ENCODE results near the gene B3GAT3. TPM values are rescaled to one million over a fixed set of nuclear protein-coding genes. Genes with fewer than 3 reads are reported as not detected.

Gene B3GAT3
- total and polyA plus RNA-seq, 2 of the 8 experiments (the other 6 are each of a cell fraction or from before 2014, with no cell fraction given): 28.0 to 39.0 TPM

DNA sequence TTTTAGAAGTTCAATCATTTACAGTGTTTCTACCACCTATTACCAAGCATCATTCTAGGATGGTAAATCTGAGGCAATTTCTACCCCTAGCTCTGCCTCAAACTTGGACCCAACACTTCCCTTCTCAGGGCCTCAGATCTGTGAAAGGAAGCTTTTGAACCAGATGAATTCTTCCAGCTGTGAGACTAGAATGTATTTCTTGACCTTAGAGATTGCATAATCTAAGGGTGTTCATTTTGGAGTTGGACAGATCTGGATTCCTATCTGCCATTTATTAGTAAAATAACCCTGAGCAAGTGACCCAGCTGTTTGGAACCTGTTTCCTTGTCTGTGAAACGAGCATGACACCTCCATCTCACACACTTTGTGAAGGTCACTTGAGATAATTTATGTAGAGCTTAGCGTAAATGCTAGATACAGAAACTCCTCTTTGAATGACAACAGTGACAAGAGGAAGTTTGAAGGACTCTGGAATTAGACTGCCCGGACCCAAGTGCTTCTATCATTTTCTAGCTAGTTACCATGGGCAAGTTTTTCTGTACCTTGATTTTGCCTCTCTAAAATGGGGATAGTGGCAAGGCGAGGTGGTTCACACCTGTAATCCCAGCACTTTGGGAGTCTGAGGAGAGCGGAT lies 35.1 kb upstream of the B3GAT3 start:
- H3K9ac ChIP-seq (replicated peaks in 1 of 4; ENCODE audit: extremely low read depth in 1 of 4, low read depth in 3 of 4, low read length in 3 of 4): no peak overlapping the region
- no peak overlapping the region for H3K18ac ChIP-seq (ENCODE audit: extremely low read depth, low read length)
- H3K4me1 ChIP-seq (replicated peaks in 1 of 4; ENCODE audit: control insufficient read depth in 3 of 4, insufficient read depth in 4 of 4, low read length in 3 of 4): no peaks in the 10 kb centered on the region
- peaks cover 3% of the 10 kb centered on the region for H3K23me2 ChIP-seq (ENCODE audit: low read depth, low read length)
- TF ChIP-seq CEBPB (IDR thresholded peaks at IDR 0.05; ENCODE audit: low read depth, low read length) (no peak), SP1 (IDR thresholded peaks at IDR 0.05; ENCODE audit: low read depth, low read length) (no peak), KDM1A (IDR thresholded peaks at IDR 0.05; ENCODE audit: borderline replicate concordance, low read length) (no peak), CREB1 (IDR thresholded peaks at IDR 0.05) (no peak), EGR1 (IDR thresholded peaks at IDR 0.05; ENCODE audit: borderline replicate concordance, low read depth, low read length) (no peak), KDM5A (IDR thresholded peaks at IDR 0.05; ENCODE audit: low read length) (no peak)
- TF ChIP-seq, protein P1, sequence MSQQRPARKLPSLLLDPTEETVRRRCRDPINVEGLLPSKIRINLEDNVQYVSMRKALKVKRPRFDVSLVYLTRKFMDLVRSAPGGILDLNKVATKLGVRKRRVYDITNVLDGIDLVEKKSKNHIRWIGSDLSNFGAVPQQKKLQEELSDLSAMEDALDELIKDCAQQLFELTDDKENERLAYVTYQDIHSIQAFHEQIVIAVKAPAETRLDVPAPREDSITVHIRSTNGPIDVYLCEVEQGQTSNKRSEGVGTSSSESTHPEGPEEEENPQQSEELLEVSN (IDR thresholded peaks at IDR 0.05): no peak
- TF ChIP-seq, protein P2, sequence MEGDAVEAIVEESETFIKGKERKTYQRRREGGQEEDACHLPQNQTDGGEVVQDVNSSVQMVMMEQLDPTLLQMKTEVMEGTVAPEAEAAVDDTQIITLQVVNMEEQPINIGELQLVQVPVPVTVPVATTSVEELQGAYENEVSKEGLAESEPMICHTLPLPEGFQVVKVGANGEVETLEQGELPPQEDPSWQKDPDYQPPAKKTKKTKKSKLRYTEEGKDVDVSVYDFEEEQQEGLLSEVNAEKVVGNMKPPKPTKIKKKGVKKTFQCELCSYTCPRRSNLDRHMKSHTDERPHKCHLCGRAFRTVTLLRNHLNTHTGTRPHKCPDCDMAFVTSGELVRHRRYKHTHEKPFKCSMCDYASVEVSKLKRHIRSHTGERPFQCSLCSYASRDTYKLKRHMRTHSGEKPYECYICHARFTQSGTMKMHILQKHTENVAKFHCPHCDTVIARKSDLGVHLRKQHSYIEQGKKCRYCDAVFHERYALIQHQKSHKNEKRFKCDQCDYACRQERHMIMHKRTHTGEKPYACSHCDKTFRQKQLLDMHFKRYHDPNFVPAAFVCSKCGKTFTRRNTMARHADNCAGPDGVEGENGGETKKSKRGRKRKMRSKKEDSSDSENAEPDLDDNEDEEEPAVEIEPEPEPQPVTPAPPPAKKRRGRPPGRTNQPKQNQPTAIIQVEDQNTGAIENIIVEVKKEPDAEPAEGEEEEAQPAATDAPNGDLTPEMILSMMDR (IDR thresholded peaks at IDR 0.05; ENCODE audit: control extremely low read depth in 1 of 3, insufficient read depth in 1 of 3, low read depth in 1 of 3, low read length in 3 of 3): no peak
- H2BK15ac ChIP-seq (ENCODE audit: low read length): no peak overlapping the region
- H3K27me3 ChIP-seq (replicated peaks in 1 of 4; ENCODE audit: control insufficient read depth in 3 of 4, extremely low read depth in 1 of 4, insufficient read depth in 3 of 4, low read length in 3 of 4): no peaks in the 10 kb centered on the region
- no peak overlapping the region for H2AK5ac ChIP-seq (ENCODE audit: low read depth, low read length)
- no peak overlapping the region for H4K8ac ChIP-seq (ENCODE audit: extremely low read depth, insufficient read depth, low read length)
- H2BK20ac ChIP-seq (ENCODE audit: low read length): no peak overlapping the region
- no peak overlapping the region for H2BK5ac ChIP-seq (ENCODE audit: low read depth, low read length)
- H2AFZ ChIP-seq (ENCODE audit: low read length): no peak overlapping the region
- 90% methylated on average over 5 of the region's 5 CpGs; no CpG with 5 or more reads in 1 of the 2 experiments for WGBS, 2 experiments (ENCODE audit: extremely low coverage in 1 of 2, insufficient coverage in 1 of 2, insufficient read length in 1 of 2, insufficient replicate concordance in 2 of 2, low coverage in 1 of 2, low lambda C conversion rate in 2 of 2, missing lambda C conversion rate in 1 of 2)
- H3K36me3 ChIP-seq (ENCODE audit: control insufficient read depth in 2 of 4, insufficient read depth in 4 of 4, low read length in 3 of 4): peaks cover 0 to 5% (median 2%) of the 10 kb centered on the region in 4 experiments; a peak in 2 of 8 replicates
- no peaks in the 10 kb centered on the region for H3K9me3 ChIP-seq (ENCODE audit: insufficient read depth in 2 of 2, low read depth in 1 of 2, low read length in 1 of 2)
- H3K79me2 ChIP-seq (ENCODE audit: control insufficient read depth in 1 of 2, insufficient read depth in 2 of 2, low read length in 2 of 2): peaks cover 3 to 11% of the 10 kb centered on the region in 2 experiments
- ChIA-PET POLR2A (ENCODE audit: partially characterized antibody) (interaction anchor here (0.9 to 50.4 kb wide), 10 partner anchors 10 to 217 kb away, joined by 3 to 2041 read pairs (median 3); partner anchors contain the start of genes BSCL2, C11orf98, CSKMT and GANAB), CTCF (ENCODE audit: partially characterized antibody) (interaction anchor here (1.1 to 2.0 kb wide), 2 partner anchors 24 to 232 kb away, joined by 4 read pairs; no protein-coding TSS in a partner anchor)
- no peak overlapping the region for H3K4ac ChIP-seq (replicated peaks; ENCODE audit: insufficient read length, low read depth, low read length)
- H2BK120ac ChIP-seq (replicated peaks; ENCODE audit: low read depth, low read length): no peak overlapping the region
- no peak overlapping the region for H4K91ac ChIP-seq (replicated peaks; ENCODE audit: insufficient read length, low read length)
- H3K27ac ChIP-seq (ENCODE audit: low read depth, low read length): no peak overlapping the region
- DNase-seq (ENCODE audit: low read depth in 1 of 2, low spot score in 2 of 2) (no peak), FAIRE-seq (no peak)
- no peak overlapping the region for H2BK12ac ChIP-seq (ENCODE audit: low read depth, low read length)
- H4K20me1 ChIP-seq (replicated peaks in 1 of 2; ENCODE audit: control insufficient read depth in 1 of 2, insufficient read depth in 2 of 2, low read length in 2 of 2): peaks cover 0 to 4% of the 10 kb centered on the region in 2 experiments
- H3K56ac ChIP-seq (replicated peaks; ENCODE audit: insufficient read length, low read depth, low read length): no peak overlapping the region
- no peak overlapping the region for H4K5ac ChIP-seq (ENCODE audit: insufficient read length, low read depth, low read length)
- no peak overlapping the region for H3K23ac ChIP-seq (ENCODE audit: insufficient read length)
- H3K79me1 ChIP-seq (ENCODE audit: low read depth, low read length): no peaks in the 10 kb centered on the region
- H3K4me2 ChIP-seq (ENCODE audit: insufficient read depth in 1 of 2, low read depth in 2 of 2, low read length in 2 of 2): no peak overlapping the region
- H3K4me3 ChIP-seq (ENCODE audit: extremely low read depth in 1 of 4, insufficient read depth in 2 of 4, low read depth in 3 of 4, low read length in 4 of 4): no peak overlapping the region
- no peak overlapping the region for H3K14ac ChIP-seq (ENCODE audit: insufficient read length)

Data from H1 (cell line).